ENCODE measurements around the gene HCAR3.
"Not testable (repeated sequence)": the region's sequence is repeated elsewhere in the genome, so short reads cannot be mapped to it uniquely, and the experiment has no call there.

HCAR3 gene

DNA sequence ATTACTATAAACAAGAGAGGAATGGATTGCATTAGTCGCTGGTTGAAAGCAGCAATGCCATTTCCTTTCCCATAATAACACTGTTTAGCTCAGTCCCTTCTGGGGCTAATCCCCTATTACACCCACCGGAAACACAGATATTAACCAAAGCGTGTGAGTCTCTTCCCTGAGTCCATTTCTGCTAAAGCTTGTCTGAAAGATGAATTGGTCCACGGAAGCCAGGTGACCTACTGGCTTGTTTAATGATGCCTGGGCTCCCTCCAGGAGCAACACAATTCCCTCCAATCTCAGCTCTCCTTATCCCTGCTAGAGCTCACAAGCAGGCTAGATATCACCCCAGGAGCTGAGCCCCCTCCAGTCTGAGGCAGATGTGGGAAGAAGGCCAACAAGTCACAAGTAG is 15.1 kb downstream of the HCAR3 start:
- H3K9me3 Mint-ChIP-seq, H3K27me3 Mint-ChIP-seq, H3K4me3 Mint-ChIP-seq, ATAC-seq, H3K4me1 Mint-ChIP-seq, H3K27ac Mint-ChIP-seq, H3K36me3 Mint-ChIP-seq: not testable (repeated sequence)

DNA sequence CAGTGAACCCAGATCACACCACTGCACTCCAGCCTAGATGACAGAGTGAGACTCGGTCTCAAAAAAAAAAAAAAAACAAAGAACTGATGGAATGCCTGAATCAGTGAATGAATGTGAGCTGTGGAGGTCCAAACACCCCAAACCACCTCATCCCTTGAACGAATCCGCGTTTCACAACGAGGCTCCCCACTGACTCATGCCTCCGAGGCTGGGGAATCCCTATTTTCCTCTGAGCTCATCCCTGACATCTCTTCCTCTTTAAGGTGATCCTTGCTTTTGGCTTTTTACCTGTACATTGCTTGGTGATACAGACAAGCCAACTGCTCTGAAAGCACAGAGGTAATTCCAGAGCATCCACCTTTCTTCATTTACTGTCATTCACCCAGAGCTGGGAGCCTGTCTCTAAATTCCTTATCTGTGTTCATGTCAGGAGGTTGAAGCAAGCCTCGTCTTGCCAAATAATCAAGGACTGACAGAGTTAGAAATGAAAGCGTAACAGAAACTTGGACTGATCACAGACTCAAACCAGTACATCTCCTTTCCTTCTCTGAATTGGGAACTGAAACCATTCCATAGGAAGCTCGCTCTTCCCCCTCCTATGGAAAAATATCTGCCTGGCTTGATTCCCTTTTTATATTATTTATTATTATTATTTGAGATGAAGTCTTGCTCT is 16.4 kb downstream of the HCAR3 start:
- H3K4me1 Mint-ChIP-seq, H3K27me3 Mint-ChIP-seq, ATAC-seq, H3K9me3 Mint-ChIP-seq, H3K36me3 Mint-ChIP-seq, H3K4me3 Mint-ChIP-seq, H3K27ac Mint-ChIP-seq: not testable (repeated sequence)

DNA sequence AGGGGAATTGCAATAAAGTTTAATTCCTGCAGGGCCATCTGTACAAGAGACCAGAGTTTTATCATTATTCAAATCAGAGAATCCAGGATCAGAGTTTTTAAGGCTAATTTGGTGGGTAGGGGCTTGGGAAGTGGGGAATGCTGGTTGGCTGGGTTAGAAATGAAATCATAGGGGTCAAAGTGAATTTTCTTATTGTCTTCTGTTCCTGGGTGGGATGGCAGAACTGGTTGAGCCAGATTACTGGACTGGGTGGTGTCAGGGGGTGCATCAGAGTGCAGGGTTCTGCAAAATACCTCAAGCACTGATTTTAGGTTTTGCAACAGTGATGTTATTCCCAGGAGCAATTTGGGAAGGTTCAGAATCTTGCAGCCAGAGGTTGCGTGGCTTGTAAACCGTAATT is 19.7 kb downstream of the HCAR3 start:
- H3K9me3 Mint-ChIP-seq, H3K4me3 Mint-ChIP-seq, ATAC-seq, H3K27me3 Mint-ChIP-seq, H3K4me1 Mint-ChIP-seq, H3K27ac Mint-ChIP-seq, H3K36me3 Mint-ChIP-seq: not testable (repeated sequence)

DNA sequence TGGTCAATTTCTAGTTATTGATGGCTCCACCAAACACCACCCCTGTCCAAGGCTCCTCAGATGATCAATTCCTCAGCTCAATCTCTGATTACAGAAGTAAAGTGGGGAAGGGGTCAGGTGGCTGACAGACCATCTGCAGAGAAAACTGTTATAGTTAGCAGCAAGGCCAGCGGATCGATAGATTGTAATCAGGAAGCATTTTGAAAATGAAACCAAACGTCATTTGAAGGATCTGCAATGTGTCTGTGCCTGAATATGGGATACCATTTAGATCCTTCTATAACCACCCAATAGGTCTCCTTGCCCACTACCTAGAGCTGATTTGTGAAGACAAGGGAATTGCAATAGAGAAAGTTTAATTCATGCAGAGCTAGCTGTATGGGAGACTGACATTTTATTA is 25.0 kb downstream of the HCAR3 start:
- Mint-ChIP-seq H3K27me3 (no peaks in the 10 kb centered on the region), H3K4me3 (no peak overlapping the region)
- no peak for ATAC-seq

DNA sequence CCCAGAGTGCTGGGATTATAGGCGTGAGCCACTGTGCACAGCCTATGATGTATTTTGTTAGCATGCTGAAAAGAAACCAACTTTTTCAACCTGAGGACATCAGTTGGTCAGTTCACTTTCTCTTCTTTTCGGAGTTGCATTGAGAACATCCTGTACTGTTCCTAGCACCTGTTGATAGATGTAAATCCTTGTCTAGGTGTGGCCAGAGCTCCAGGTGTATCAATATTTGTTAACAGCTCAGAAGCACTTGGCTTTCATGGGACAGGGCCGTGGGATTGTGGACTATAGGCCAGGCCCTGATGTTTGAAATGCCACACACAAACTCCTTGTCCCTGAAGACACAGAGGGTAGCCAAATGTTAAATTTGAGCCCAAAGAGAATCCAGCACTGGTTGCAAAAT is 28.3 kb downstream of the HCAR3 start:
- Mint-ChIP-seq H3K9me3 (no peaks in the 10 kb centered on the region), H3K27ac (no peak overlapping the region), H3K4me3 (no peak overlapping the region), H3K4me1 (no peaks in the 10 kb centered on the region), H3K36me3 (no peaks in the 10 kb centered on the region), H3K27me3 (no peaks in the 10 kb centered on the region)
- no peak for ATAC-seq

More for the DNA sequence above, 25.0 kb downstream of the HCAR3 start:
- Mint-ChIP-seq H3K36me3 (no peaks in the 10 kb centered on the region), H3K4me1 (no peaks in the 10 kb centered on the region), H3K9me3 (no peaks in the 10 kb centered on the region), H3K27ac (no peak overlapping the region)

DNA sequence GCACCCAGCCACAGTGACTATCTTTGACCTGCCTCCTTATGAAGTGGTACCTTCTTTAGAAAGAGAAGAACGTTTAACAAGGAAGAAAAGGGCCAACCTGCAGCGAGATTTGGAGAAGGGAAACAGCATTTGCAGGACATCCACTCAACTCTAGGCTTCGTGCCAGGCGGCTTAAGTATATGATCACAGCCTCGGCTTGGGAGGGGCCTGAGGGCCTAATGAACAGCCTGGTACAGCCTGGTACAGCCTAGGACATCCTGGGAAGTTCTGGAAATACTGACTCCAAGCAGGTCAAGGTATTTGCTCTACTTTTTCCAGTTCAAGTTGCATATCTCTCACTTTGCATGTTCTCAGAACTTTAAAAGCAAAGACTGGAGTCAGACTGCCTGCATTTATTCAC is 29.5 kb downstream of the HCAR3 start:
- Mint-ChIP-seq H3K27ac (no peak overlapping the region), H3K9me3 (no peaks in the 10 kb centered on the region), H3K4me3 (no peak overlapping the region), H3K4me1 (no peaks in the 10 kb centered on the region), H3K36me3 (no peaks in the 10 kb centered on the region), H3K27me3 (no peaks in the 10 kb centered on the region)
- ATAC-seq: no peak

DNA sequence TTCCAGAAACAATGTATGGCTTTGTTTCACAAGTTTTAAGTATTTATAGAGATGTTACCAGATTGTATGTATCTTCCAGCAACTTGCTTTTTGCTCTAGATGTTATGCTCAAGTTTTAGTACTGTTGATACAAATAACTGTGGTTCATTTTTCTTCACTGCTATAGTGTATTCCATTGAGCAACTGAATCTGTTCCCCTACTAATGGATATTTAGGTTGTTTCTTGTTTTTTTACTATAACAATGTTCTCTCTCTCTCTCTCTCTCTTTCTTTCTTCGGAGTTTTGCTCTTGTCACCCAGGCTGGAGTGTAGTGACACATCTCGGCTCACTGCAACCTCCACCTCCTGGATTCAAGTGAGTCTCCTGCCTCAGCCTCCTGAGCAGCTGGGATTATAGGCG is 30.1 kb downstream of the HCAR3 start:
- no peak for ATAC-seq
- no peaks in the 10 kb centered on the region for H3K27me3 Mint-ChIP-seq
- H3K4me3 Mint-ChIP-seq: no peak overlapping the region
- no peaks in the 10 kb centered on the region for H3K4me1 Mint-ChIP-seq
- no peaks in the 10 kb centered on the region for H3K36me3 Mint-ChIP-seq
- H3K27ac Mint-ChIP-seq: no peak overlapping the region
- H3K9me3 Mint-ChIP-seq: no peaks in the 10 kb centered on the region

DNA sequence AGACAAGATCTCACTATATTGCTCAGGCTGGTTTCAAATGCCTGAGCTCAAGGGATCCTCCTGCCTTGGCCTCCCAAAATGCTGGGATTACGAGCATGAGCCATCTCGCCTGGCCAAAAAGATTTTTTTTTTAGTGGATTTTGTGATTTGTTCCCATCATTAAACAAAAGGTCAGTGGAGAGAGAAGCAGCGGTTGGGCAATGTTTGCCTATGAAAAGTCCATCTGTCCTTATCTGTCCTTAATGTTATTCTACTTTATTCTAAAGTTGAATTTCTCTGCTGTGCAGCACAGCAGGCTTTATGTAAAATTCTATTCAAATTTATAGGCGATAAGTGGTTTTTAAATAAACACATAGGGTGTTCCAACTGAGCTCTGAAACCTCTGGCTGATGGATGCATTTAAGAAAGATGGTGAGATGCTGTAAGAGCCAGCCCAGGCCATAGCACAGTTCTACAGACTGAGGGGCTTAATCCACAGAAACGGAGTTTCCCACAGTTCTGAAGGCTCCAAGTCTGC is 32.3 kb downstream of the HCAR3 start:
- Mint-ChIP-seq H3K4me3 (no peak overlapping the region), H3K4me1 (no peaks in the 10 kb centered on the region), H3K9me3 (no peaks in the 10 kb centered on the region), H3K27me3 (no peaks in the 10 kb centered on the region), H3K27ac (no peak overlapping the region), H3K36me3 (no peaks in the 10 kb centered on the region)
- no peak for ATAC-seq

DNA sequence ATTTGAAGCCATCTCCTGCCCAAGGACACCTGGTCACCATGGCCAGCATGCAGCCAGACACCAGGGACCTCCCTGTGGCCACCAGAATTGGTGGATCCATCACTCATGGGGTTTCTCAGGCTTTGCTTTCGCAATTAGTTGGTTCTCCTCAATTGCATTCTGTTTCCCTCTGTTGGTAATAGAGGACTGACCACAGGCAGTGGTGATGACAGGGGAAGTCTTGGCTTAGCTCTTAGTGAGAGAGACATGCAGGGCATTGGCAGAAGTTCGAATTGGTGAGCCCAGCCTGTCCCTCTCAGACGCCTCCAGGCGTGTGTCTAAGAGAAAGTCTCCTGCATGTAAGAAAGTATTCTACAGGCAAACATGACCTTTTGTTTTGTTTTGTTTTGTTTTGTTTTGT is 34.8 kb downstream of the HCAR3 start:
- no peak overlapping the region for H3K27ac Mint-ChIP-seq
- H3K4me3 Mint-ChIP-seq: no peak overlapping the region
- H3K36me3 Mint-ChIP-seq: no peaks in the 10 kb centered on the region
- H3K27me3 Mint-ChIP-seq: no peaks in the 10 kb centered on the region
- ATAC-seq: no peak
- H3K9me3 Mint-ChIP-seq: no peaks in the 10 kb centered on the region
- no peaks in the 10 kb centered on the region for H3K4me1 Mint-ChIP-seq

DNA sequence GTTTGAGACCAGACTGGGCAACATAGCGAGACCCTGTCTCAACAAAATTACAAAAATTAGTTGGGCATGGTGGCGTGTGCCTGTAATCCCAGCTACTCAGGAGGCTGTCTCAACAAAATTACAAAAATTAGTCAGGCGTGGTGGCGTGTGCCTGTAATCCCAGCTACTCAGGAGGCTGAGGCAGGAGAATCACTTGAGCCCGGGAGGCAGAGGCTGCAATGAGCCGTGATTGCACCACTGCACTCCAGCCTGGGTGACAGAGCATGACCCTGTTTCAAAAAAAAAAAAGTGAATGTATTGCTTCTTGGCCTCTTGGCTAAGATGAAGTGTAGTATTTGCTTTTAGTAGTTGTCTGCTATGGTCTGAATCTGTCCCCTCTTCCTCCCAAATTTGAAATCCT is 35.6 kb downstream of the HCAR3 start:
- not testable (repeated sequence) for H3K9me3 Mint-ChIP-seq, H3K27ac Mint-ChIP-seq, ATAC-seq, H3K27me3 Mint-ChIP-seq, H3K4me1 Mint-ChIP-seq, H3K4me3 Mint-ChIP-seq, H3K36me3 Mint-ChIP-seq

DNA sequence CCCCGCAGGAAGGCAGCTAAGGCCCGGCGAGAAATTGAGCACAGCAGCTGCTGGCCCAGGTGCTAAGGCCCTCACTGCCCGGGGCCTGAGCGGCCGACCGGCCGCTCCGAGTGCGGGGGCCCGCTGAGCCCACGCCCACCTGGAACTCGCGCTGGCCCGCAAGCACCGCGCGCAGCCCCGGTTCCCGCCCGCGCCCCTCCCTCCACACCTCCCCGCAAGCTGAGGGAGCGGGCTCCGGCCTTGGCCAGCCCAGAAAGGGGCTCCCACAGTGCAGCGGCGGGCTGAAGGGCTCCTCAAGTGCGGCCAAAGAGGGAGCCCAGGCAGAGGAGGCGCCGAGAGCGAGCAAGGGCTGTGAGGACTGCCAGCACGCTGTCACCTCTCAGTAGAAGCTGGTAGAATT is 39.8 kb downstream of the HCAR3 start:
- not testable (repeated sequence) for H3K36me3 Mint-ChIP-seq, H3K9me3 Mint-ChIP-seq, H3K4me3 Mint-ChIP-seq, H3K4me1 Mint-ChIP-seq, ATAC-seq, H3K27ac Mint-ChIP-seq
- H3K27me3 Mint-ChIP-seq: peaks cover 21% of the 10 kb centered on the region

DNA sequence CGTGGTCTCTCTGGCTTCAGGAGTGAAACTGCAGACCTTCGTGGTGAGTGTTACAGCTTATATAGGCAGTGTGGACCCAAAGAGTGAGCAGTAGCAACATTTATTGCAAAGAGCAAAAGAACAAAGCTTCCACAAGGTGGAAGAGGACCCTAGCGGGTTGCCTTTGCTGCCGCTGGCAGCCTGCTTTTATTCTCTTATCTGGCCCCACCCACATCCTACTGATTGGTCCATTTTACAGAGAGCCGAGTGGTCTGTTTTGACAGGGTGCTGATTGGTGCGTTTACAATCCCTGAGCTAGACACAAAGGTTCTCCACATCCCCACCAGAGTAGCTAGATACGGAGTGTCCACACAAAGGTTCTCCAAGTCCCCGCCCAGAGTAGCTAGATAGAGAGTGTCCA is 40.6 kb downstream of the HCAR3 start:
- not testable (repeated sequence) for H3K36me3 Mint-ChIP-seq, H3K9me3 Mint-ChIP-seq, H3K4me3 Mint-ChIP-seq, H3K4me1 Mint-ChIP-seq, ATAC-seq, H3K27ac Mint-ChIP-seq
- H3K27me3 Mint-ChIP-seq: peaks cover 21% of the 10 kb centered on the region

DNA sequence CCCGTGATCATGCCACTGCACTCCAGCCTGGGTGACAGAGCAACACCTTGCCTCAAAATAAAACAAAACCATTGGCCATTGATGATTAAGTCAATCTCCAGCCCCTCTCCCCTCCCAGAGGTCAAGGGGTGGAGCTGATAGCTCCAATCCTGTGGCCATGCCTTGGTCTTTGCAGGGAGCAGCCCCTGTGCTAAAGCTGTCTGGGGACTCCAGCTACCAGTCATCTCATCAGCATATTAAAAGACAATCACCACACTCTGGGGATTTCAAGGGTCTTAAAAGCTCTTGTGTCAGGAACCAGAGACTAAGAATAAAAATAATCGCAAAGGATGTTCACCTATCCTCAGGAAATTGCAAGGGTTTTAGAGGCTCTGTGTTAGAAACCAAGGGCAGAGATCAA is 44.1 kb downstream of the HCAR3 start:
- Mint-ChIP-seq H3K36me3 (no peaks in the 10 kb centered on the region), H3K4me1 (peaks cover 6% of the 10 kb centered on the region), H3K27ac (no peak overlapping the region), H3K9me3 (no peaks in the 10 kb centered on the region), H3K27me3 (peaks cover 21% of the 10 kb centered on the region), H3K4me3 (no peak overlapping the region)
- no peak for ATAC-seq

DNA sequence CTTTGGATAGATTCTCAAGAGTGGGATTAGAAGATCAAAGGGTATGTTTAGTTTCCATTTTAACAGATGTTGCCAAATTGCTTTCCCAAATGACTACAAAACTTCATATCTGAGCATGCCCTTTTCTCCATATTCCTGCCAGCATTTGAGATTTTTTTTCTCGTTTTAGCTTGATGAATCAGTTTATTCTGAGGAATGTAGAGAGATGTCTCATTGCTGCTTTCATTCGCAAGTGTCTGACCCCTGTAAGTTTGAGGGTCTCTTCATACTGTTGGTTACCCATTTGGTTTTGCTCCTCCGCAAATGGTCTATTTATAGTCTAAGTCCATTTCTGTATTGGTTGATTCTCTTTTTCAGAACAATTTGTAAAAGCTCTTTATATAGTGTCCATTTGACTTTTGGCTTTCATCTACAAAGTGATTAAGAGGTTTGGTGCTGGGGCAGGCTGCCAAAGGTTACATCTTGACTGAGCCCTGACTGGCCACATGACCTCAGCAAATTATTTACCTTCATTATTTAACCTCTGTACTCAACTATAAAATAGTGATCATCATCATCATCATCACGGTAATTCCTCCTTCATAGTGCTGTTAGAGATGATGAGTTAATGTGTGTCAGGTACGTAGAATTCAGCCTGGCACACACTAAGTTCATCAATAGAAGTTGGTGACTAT is 47.1 kb downstream of the HCAR3 start:
- Mint-ChIP-seq H3K4me1 (peaks cover 6% of the 10 kb centered on the region), H3K36me3 (no peaks in the 10 kb centered on the region), H3K9me3 (no peaks in the 10 kb centered on the region), H3K27me3 (peaks cover 13% of the 10 kb centered on the region), H3K4me3 (no peak overlapping the region), H3K27ac (no peak overlapping the region)
- ATAC-seq: no peak

DNA sequence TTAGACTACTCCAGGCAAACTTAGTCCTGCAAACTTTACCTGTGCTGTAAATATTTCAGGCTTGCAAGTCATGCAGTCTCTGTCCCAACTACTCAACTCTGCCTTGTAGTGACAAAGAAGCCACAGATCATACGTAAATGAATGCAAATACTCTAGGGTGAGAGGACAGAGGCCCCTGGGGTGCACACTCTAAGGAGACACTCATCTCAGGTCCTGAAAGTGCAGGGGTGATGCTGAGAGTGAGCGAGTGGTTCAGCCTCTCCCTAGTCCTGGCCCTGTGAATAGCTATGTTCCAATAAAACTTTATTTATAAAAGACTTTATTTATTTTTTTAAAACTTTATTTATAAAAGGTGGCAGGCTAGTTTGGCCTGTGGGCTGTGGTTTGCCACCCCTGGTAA is 48.3 kb downstream of the HCAR3 start:
- Mint-ChIP-seq H3K27ac (no peak overlapping the region), H3K9me3 (peaks cover 1% of the 10 kb centered on the region)

DNA sequence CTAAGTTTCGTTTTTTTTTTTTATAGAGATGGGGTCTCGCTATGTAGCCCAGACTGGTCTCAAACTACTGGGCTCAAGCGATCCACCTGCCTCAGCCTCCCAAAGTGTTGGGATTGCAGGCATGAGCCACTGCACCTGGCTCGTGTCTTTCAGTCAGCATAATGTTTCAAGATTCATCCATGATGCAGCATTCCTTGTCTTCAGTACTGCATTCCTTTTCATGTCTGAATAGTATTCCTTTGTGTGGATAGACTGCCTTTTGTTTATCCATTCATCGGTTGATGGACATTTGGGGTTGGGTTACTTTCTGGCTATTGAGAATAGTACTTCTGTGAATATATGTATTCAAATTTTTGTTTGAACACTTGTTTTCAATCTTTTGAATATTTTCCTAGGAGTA is 50.9 kb downstream of the HCAR3 start:
- H3K4me3 Mint-ChIP-seq: no peak overlapping the region
- no peak for ATAC-seq
- no peak overlapping the region for H3K27ac Mint-ChIP-seq
- no peaks in the 10 kb centered on the region for H3K36me3 Mint-ChIP-seq
- H3K4me1 Mint-ChIP-seq: no peaks in the 10 kb centered on the region
- no peaks in the 10 kb centered on the region for H3K27me3 Mint-ChIP-seq
- H3K9me3 Mint-ChIP-seq: peaks cover 2% of the 10 kb centered on the region

More for the DNA sequence above, 48.3 kb downstream of the HCAR3 start:
- ATAC-seq: no peak
- H3K36me3 Mint-ChIP-seq: no peaks in the 10 kb centered on the region
- H3K4me1 Mint-ChIP-seq: peaks cover 6% of the 10 kb centered on the region
- H3K27me3 Mint-ChIP-seq: peaks cover 9% of the 10 kb centered on the region
- H3K4me3 Mint-ChIP-seq: no peak overlapping the region
